Fibroblast of upper back skin (primary cell): ENCODE results near the gene BCOR.

Experiments used
- DNase-seq: peaks from one replicate; pipeline ENCODE4 v3.0.0-alpha.2; 2013

Gene BCOR

GRCh38 chrX:40061005-40061404, 36.8 kb downstream of the BCOR start:
- no peak for DNase-seq

GRCh38 chrX:40060356-40060845, 37.4 kb downstream of the BCOR start:
- no peak for DNase-seq

GRCh38 chrX:40058719-40059118, 39.0 kb downstream of the BCOR start:
- DNase-seq = no peak

DNA sequence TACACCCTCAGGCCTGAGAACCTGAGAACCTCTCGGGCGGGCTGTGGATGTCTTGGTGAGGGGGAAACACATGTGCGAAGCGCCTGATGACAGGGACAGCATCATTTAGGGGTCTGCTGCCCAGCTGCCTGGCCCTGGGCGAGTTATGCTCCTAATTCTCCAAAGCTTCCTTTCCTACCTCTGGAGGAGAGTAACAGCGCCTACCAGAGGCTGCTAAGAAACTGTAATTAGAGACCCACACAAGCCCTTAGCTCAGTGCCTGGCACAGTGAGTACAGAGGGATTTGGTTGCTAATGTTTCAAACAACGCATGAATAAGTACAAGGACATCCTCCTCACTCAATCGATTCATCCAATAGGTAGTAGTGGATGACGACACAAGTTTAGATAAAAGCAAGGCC, 40.4 kb downstream of the BCOR start:
- no peak for DNase-seq

GRCh38 chrX:40056420-40056819, 41.3 kb downstream of the BCOR start:
- no peak for DNase-seq

GRCh38 chrX:40055495-40055894, 42.3 kb downstream of the BCOR start:
- no peak for DNase-seq

DNA sequence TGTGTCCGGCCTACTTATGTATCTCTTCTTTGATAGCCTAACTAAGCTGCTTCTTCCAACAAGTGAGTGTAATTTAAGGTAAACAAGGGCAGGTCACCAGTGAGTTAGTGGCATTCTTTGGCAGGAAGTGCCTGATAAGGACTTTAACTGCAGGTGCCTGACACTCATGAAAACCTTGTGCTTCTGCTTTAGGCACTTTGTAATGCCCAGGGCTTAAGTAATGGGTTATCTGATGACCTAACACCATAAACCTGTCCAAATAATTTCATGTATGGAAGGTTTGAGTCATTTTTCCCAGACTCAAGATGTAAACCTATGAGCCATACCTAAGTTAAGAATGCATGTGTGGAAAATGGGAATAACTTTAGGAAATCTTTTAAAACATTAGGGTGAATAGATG, 43.0 kb downstream of the BCOR start:
- DNase-seq = no peak

- no peak for DNase-seq
Observed at GRCh38 chrX:40050532-40050931, 47.2 kb downstream of the BCOR start.

GRCh38 chrX:40049084-40049641, 48.6 kb downstream of the BCOR start:
- DNase-seq = no peak

DNA sequence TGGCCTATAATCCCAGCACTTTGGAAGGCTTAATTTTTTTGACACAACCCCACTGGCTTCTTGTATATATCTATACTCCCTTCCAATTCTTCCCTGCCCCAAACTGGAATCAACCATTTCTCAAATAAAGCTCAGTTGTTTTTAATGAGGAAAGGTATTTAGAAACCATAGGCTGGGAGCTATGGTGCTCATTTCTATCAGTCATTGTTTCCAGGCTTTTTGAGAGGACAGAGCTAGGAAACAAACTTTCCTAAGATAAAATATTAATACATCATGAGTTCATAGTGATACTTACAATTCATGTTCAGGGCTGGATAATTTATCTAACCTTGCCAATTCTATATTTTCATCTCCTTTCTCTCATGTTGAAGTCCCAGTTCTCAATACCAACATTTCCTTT, 50.3 kb downstream of the BCOR start:
- DNase-seq = no peak

- DNase-seq = no peak
Observed at GRCh38 chrX:40043895-40044294, 53.9 kb downstream of the BCOR start.

GRCh38 chrX:40041915-40042314, 55.8 kb downstream of the BCOR start:
- no peak for DNase-seq

- no peak for DNase-seq
Observed at GRCh38 chrX:40040686-40041461, 56.9 kb downstream of the BCOR start.

GRCh38 chrX:40039887-40040286, 57.9 kb downstream of the BCOR start:
- DNase-seq = no peak

DNA sequence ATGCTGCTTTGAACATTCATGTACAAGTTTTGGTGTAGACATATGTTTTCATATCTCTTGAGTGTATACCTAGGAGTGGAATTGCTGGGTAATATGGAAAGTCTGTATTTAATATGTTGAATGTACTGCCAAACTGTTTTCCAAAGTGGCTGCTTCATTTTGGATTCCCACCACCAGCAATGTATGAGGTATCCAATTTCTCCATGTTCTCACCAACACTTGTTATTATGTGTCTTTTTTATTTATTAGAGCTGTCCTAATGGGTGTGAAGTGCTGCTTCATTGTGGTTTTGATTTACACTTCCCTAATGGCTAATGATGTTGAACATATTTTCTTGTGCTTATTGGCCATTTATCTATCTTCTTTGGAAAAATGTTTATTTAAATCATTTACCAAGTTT, 60.4 kb downstream of the BCOR start:
- DNase-seq = no peak

- no peak for DNase-seq
Observed at GRCh38 chrX:40035726-40036125, 62.0 kb downstream of the BCOR start.

DNA sequence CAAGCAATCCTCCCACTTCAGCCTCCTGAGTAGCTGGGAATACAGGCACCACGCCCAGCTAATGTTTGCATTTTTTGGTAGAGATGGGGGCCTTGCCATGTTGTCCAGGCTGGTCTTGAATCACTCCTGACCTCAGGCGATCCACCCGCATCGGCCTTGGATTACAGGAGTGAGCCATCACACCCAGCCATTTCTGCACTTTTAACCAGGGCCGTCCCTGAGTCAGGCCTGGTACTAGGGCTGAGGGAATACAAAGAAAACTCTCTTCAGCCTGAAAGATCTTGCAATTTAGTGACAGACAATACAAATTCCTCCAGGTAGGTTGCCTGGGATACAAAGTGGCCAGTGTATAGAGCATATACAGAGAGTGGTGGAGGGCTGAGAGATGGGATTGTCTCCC, 65.8 kb downstream of the BCOR start:
- DNase-seq = no peak

DNA sequence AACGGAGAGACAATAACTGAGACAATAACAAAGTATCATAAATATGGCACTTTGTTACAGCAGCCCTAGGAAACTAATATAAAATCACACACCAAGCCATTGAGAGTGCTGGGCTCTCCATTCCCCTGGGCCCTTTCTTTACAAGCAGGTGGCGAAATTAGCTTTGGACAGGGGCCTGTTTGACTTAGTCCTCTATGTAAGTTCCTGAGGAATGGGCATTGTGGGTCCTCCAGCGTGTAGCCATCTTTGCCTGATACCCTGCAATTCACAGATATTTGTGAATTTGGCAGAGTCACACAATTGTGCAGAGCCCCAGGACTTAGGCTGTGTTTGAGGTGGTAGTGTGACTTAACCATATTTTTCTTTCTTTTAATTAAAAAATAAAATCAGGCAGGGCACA, 67.6 kb downstream of the BCOR start:
- no peak for DNase-seq

GRCh38 chrX:40022421-40022820, 75.3 kb downstream of the BCOR start:
- DNase-seq = no peak

GRCh38 chrX:40021647-40022046, 76.1 kb downstream of the BCOR start:
- no peak for DNase-seq

DNA sequence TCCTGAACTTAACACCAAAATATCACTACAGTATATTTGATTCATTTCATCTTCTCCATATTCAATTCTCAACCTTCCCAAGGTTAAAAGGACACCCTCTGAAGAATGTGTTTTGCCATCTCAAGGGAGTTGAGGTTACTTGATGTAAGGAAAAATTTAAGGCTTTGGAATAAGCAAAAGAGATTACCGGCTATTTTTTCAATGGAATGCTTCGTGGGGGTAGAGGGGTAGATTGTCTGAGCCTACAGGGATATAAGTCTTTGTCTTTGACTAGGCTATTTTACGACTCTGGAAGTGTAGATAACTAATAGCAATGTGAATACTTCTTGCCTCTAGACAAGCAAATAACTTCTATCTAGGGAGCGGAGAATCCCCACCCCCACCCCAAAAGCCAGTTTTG, 78.2 kb downstream of the BCOR start:
- DNase-seq = peak; percentile 64

DNA sequence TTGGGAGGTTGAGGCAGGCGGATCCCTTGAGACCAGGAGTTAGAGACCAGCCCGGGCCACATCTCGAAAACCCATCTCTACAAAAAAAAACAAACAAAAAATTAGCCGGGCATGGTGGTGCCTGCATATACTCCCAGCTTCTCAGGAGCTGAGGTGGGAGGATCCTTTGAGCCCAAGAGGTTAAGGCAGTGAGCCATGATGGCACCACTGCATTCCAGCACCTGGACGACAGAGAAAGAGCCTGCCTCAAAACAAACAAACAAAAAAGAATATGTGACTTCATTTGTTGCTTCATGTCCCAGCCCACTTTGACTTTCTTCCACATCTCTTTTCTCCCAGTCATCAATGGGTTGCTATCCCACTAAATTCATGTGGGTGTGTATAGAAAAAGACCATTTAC, 79.7 kb downstream of the BCOR start:
- DNase-seq = no peak

- no peak for DNase-seq
Observed at GRCh38 chrX:40016749-40017148, 81.0 kb downstream of the BCOR start.

DNA sequence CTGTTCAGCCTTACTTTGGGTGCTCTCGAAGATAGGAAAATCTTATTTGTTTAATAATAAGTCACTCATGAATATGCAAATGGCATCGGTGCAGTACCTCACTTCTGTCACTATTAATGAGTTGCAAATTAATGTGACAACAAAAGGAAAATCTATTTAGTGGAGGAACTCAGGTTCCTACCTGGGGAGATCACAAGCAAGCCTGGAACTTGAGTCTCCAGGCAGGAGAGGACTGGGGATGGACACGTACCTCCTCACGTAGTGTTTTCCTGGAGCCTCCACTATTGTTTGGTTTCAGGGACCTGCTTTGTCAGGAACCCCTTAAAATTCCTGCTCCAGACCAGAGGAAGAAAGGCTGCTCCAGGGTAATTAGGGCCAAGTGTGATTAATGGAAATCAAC, 82.1 kb downstream of the BCOR start:
- no peak for DNase-seq
